ENCODE measurements around the gene FOXK2. TPM values are rescaled to one million over a fixed set of nuclear protein-coding genes. Genes with fewer than 3 reads are reported as not detected.

Gene FOXK2
- total and polyA plus RNA-seq, 2 donors (not counting 1 experiment from before 2014, with no cell fraction given): 19.7 to 62.7 TPM

- Mint-ChIP-seq H3K27ac (no peak overlapping the region), H3K9me3 (ENCODE audit: insufficient read depth) (no peaks in the 10 kb centered on the region), H3K4me1 (peaks cover 3% of the 10 kb centered on the region), H3K4me3 (no peak overlapping the region), H3K27me3 (no peaks in the 10 kb centered on the region)
- H3K9me3 ChIP-seq (ENCODE audit: control extremely low read depth in 1 of 3, control insufficient read depth in 2 of 3, insufficient read depth in 1 of 3, low read length in 2 of 3): no peaks in the 10 kb centered on the region
- no peak for DNase-seq
- no peak for TF ChIP-seq EZH2 (IDR thresholded peaks at IDR 0.05; ENCODE audit: borderline replicate concordance, insufficient read depth, low read depth, low read length, poor library complexity, severe bottlenecking)
- no peak for TF ChIP-seq CTCF (IDR thresholded peaks at IDR 0.05)
- H3K9ac ChIP-seq (ENCODE audit: low read length): no peak overlapping the region
- H3K4me3 ChIP-seq (ENCODE audit: control extremely low read depth in 1 of 5, extremely low read depth in 1 of 5, insufficient read depth in 1 of 5, low read depth in 2 of 5, low read length in 4 of 5): no peak overlapping the region
- H2AFZ ChIP-seq (ENCODE audit: insufficient read depth, low read depth, low read length, poor library complexity, severe bottlenecking): no peak overlapping the region
- H4K20me1 ChIP-seq (ENCODE audit: control insufficient read depth, insufficient read depth, low read length, poor library complexity, severe bottlenecking): peaks cover 9% of the 10 kb centered on the region
- peaks cover 14 to 77% of the 10 kb centered on the region in 2 experiments for H3K36me3 ChIP-seq (replicated peaks in 1 of 2; ENCODE audit: control extremely low read depth in 1 of 2, control insufficient read depth in 1 of 2, extremely low read depth in 1 of 2, insufficient read depth in 2 of 2, low read length in 1 of 2)
- intact Hi-C loops (cut with micrococcal nuclease): no loop called here
- no peak overlapping the region for H3K27ac ChIP-seq (ENCODE audit: low read length in 2 of 2)
- 90% methylated on average over 3 of the region's 6 CpGs for WGBS (ENCODE audit: insufficient coverage)
- H3K4me1 ChIP-seq (ENCODE audit: control insufficient read depth in 2 of 2, insufficient read depth in 2 of 2, low read length in 2 of 2): peaks cover 0 to 5% of the 10 kb centered on the region in 2 donors
- POLR2A ChIA-PET: no interaction called here
- H3K79me2 ChIP-seq (ENCODE audit: control insufficient read depth, insufficient read depth, low read length): no peaks in the 10 kb centered on the region
- ATAC-seq (ENCODE audit: low read depth): no peak
- CTCF ChIA-PET: no interaction called here
- H3K27me3 ChIP-seq (replicated peaks in 1 of 4; ENCODE audit: control extremely low read depth in 1 of 4, control insufficient read depth in 3 of 4, insufficient read depth in 4 of 4, low read length in 3 of 4): no peaks in the 10 kb centered on the region
- H3K4me2 ChIP-seq (replicated peaks; ENCODE audit: low read depth, low read length, poor library complexity, severe bottlenecking): no peak overlapping the region
These were observed 36.3 kb upstream of the FOXK2 start for GRCh38 chr17:82483204-82483660.

GRCh38 chr17:82483836-82484235 is 35.7 kb upstream of the FOXK2 start:
- 98% methylated on average over 9 of the region's 9 CpGs for WGBS (ENCODE audit: insufficient coverage)
- Histone ChIP-seq H3K36me3 (replicated peaks in 1 of 2; ENCODE audit: control extremely low read depth in 1 of 2, control insufficient read depth in 1 of 2, extremely low read depth in 1 of 2, insufficient read depth in 2 of 2, low read length in 1 of 2) (peaks cover 14 to 76% of the 10 kb centered on the region in 2 experiments), H3K27ac (ENCODE audit: low read length in 2 of 2) (no peak overlapping the region), H3K4me3 (ENCODE audit: control extremely low read depth in 1 of 5, extremely low read depth in 1 of 5, insufficient read depth in 1 of 5, low read depth in 2 of 5, low read length in 4 of 5) (no peak overlapping the region), H3K4me1 (ENCODE audit: control insufficient read depth in 2 of 2, insufficient read depth in 2 of 2, low read length in 2 of 2) (peaks cover 0 to 5% of the 10 kb centered on the region in 2 donors), H3K9ac (ENCODE audit: low read length) (no peak overlapping the region), H3K9me3 (ENCODE audit: control extremely low read depth in 1 of 3, control insufficient read depth in 2 of 3, insufficient read depth in 1 of 3, low read length in 2 of 3) (no peaks in the 10 kb centered on the region), H3K27me3 (replicated peaks in 1 of 4; ENCODE audit: control extremely low read depth in 1 of 4, control insufficient read depth in 3 of 4, insufficient read depth in 4 of 4, low read length in 3 of 4) (no peaks in the 10 kb centered on the region), H4K20me1 (ENCODE audit: control insufficient read depth, insufficient read depth, low read length, poor library complexity, severe bottlenecking) (peaks cover 3% of the 10 kb centered on the region), H3K79me2 (ENCODE audit: control insufficient read depth, insufficient read depth, low read length) (no peaks in the 10 kb centered on the region), H3K4me2 (replicated peaks; ENCODE audit: low read depth, low read length, poor library complexity, severe bottlenecking) (no peak overlapping the region), H2AFZ (ENCODE audit: insufficient read depth, low read depth, low read length, poor library complexity, severe bottlenecking) (no peak overlapping the region)
- TF ChIP-seq EZH2 (IDR thresholded peaks at IDR 0.05; ENCODE audit: borderline replicate concordance, insufficient read depth, low read depth, low read length, poor library complexity, severe bottlenecking) (no peak), CTCF (IDR thresholded peaks at IDR 0.05) (no peak)
- intact Hi-C loops (cut with micrococcal nuclease): no loop called here
- Mint-ChIP-seq H3K27ac (no peak overlapping the region), H3K4me1 (peaks cover 3% of the 10 kb centered on the region), H3K9me3 (ENCODE audit: insufficient read depth) (no peaks in the 10 kb centered on the region), H3K4me3 (no peak overlapping the region), H3K27me3 (no peaks in the 10 kb centered on the region)
- DNase-seq: no peak
- ATAC-seq (ENCODE audit: low read depth): no peak
- POLR2A ChIA-PET: no interaction called here
- CTCF ChIA-PET: no interaction called here

All from B cell (primary cell).